ENCODE data around the gene C16orf78.

The C16orf78 gene

GRCh38 chr16:49362230-49362629 lies 11.4 kb upstream of the C16orf78 start:
- ChIA-PET CTCF (no interaction called here), POLR2A (no interaction called here)
- DNase-seq (ENCODE audit: extremely low spot score) = no peak
- TF ChIP-seq, protein P1, sequence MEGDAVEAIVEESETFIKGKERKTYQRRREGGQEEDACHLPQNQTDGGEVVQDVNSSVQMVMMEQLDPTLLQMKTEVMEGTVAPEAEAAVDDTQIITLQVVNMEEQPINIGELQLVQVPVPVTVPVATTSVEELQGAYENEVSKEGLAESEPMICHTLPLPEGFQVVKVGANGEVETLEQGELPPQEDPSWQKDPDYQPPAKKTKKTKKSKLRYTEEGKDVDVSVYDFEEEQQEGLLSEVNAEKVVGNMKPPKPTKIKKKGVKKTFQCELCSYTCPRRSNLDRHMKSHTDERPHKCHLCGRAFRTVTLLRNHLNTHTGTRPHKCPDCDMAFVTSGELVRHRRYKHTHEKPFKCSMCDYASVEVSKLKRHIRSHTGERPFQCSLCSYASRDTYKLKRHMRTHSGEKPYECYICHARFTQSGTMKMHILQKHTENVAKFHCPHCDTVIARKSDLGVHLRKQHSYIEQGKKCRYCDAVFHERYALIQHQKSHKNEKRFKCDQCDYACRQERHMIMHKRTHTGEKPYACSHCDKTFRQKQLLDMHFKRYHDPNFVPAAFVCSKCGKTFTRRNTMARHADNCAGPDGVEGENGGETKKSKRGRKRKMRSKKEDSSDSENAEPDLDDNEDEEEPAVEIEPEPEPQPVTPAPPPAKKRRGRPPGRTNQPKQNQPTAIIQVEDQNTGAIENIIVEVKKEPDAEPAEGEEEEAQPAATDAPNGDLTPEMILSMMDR (IDR thresholded peaks at IDR 0.05; ENCODE audit: control extremely low read depth, extremely low read depth, low read depth, missing control alignments) = no peak

GRCh38 chr16:49365711-49366509 lies 7.7 kb upstream of the C16orf78 start:
- CTCF ChIA-PET = interaction anchor here (0.9 to 2.1 kb wide), 6 partner anchors 9 to 19 kb away, joined by 3 to 8 read pairs (median 4); no protein-coding TSS in a partner anchor
- DNase-seq (ENCODE audit: extremely low spot score) = no peak
- TF ChIP-seq, protein P1 (IDR thresholded peaks at IDR 0.05; ENCODE audit: control extremely low read depth, extremely low read depth, low read depth, missing control alignments) = no peak
- POLR2A ChIA-PET = no interaction called here

- CTCF ChIA-PET = interaction anchor here (1.2 to 2.1 kb wide), 2 partner anchors 17 to 18 kb away, joined by 3 to 8 read pairs; no protein-coding TSS in a partner anchor
- DNase-seq (ENCODE audit: extremely low spot score) = no peak
- POLR2A ChIA-PET = no interaction called here
- TF ChIP-seq, protein P1 (IDR thresholded peaks at IDR 0.05; ENCODE audit: control extremely low read depth, extremely low read depth, low read depth, missing control alignments) = no peak
Observed at GRCh38 chr16:49366669-49367068, 6.9 kb upstream of the C16orf78 start.

DNA sequence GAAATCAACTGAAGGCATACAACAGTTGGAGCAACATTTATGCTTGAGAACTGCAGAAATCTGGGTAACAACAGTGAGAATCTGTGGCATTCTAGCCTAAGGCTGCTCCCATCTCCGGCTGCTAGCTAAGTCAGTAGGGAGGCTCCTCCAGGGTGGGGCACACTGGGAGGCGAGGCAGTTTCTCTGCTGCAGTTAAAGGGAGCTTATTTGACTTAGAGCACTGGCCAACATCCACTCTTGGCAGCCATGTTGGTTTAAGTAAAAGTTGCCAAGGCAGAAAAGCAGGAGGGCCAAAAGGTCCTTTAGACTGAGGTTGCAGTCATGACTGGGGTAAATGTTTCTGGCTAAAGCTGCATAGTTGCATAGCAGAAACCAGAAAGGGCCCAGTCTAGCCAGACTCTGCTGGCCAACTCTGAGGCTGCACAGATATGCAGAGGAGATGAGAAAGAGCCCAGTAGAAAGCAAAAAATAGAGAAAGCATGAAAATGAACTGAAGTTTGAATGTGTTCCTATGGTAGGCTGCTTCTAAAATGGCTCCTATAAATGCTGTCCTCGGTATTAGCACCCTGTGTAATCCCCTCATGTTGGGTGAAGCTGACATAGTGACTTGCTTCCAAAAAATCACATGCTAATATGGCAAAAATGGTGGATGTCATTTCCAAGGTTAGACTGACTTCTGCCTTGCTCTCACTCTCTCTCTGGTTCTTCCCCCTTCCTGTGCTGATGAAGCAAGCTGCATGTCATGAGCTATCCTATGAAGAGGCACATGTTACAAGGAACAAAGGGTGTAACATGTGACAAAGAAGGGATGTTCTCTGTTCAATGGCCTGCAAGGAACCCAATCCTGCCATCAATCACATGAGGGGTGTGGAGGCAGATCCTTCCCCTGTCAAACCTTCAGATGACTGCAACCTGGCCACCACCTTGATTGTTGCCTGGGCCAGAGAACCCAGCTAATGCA lies 3.7 kb upstream of the C16orf78 start:
- ChIA-PET POLR2A (no interaction called here), CTCF (interaction anchor here (0.9 to 2.2 kb wide), 3 partner anchors 12 to 20 kb away, joined by 3 to 7 read pairs (median 4); no protein-coding TSS in a partner anchor)
- TF ChIP-seq, protein P1 (IDR thresholded peaks at IDR 0.05; ENCODE audit: control extremely low read depth, extremely low read depth, low read depth, missing control alignments) = no peak
- DNase-seq (ENCODE audit: extremely low spot score) = no peak

DNA sequence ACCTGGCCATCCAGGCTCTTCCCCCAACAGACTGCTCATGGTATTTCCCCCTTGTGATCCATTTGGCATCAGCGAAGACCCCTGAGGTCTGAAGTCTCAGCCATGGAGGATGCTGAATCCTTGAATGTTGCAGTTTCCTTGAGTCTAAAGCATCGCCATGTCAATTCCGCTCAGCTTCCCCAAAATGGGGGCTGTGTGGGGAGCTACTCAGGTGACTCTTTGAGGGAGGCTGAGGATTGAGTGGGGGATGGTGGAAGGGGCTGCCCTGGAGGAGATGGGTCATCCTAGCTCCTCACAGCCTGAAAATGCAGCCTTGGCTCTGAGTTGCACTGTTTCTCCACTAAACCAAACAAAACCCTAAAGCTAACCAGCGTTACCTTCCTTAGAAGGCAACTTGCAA lies 2.6 kb downstream of the C16orf78 start:
- ChIA-PET POLR2A (no interaction called here), CTCF (no interaction called here)
- no peak for DNase-seq (ENCODE audit: extremely low spot score)
- TF ChIP-seq, protein P1 (IDR thresholded peaks at IDR 0.05; ENCODE audit: control extremely low read depth, extremely low read depth, low read depth, missing control alignments) = no peak

GRCh38 chr16:49377196-49377755 lies 3.7 kb downstream of the C16orf78 start:
- ChIA-PET CTCF (no interaction called here), POLR2A (no interaction called here)
- DNase-seq (ENCODE audit: extremely low spot score) = no peak
- TF ChIP-seq, protein P1 (IDR thresholded peaks at IDR 0.05; ENCODE audit: control extremely low read depth, extremely low read depth, low read depth, missing control alignments) = no peak

Data from GM10248 (cell line).